Naive thymus-derived CD4-positive, alpha-beta T cell (primary cell): ENCODE results near the gene LSAMP. TPM values are rescaled to one million over a fixed set of nuclear protein-coding genes. Genes with fewer than 3 reads are reported as not detected.

ENCODE experiments used
- ATAC-seq: fragments of 150-1000 bp; cut with Tn5 transposase; 2 replicates; pipeline ENCODE4 v1.10.0; 2021; ENCODE audit warnings: mild to moderate bottlenecking, moderate library complexity
- CTCF ChIA-PET: fragments of 350-600 bp; sonication (Branson Sonifier 250); formaldehyde crosslinking; loops from one replicate; lab custom pipeline; 2021; ENCODE audit warnings: antibody characterized with exemption; lab: Charles Lee
- POLR2A ChIA-PET: fragments of 350-600 bp; sonication (Branson Sonifier 250); formaldehyde crosslinking; loops from one replicate; lab custom pipeline; 2021; ENCODE audit warnings: antibody characterized with exemption, inconsistent platforms; lab: Charles Lee
- DNase-seq, 9 donors: peaks; one replicate each; pipeline versions ENCODE4 v3.0.0 to v3.0.0-alpha.2; 2020 to 2022; ENCODE audit warnings: mixed read lengths in 1 of 9
- H3K27ac ChIP-seq: one replicate; pipeline ENCODE4 v1.7.0; 2013; ENCODE audit warnings: mild to moderate bottlenecking, low read depth, low read length, moderate library complexity
- H3K27me3 ChIP-seq, 2 donors: one replicate each; pipeline ENCODE4 v1.7.0; 2013; ENCODE audit warnings: low read length in 2 of 2, mild to moderate bottlenecking in 2 of 2, moderate library complexity in 2 of 2; ENCODE audit not compliant: control insufficient read depth in 2 of 2, insufficient read depth in 2 of 2
- H3K36me3 ChIP-seq, 3 experiments: 1 replicate in 2 of 3; 2 replicates in 1 of 3; pipeline ENCODE4 v1.7.0; 2013; ENCODE audit warnings: low read length in 3 of 3, mild to moderate bottlenecking in 3 of 3, moderate library complexity in 1 of 3; ENCODE audit not compliant: insufficient read depth in 3 of 3, control insufficient read depth in 2 of 3
- H3K4me1 ChIP-seq, 2 donors: one replicate each; pipeline ENCODE4 v1.7.0; 2013; ENCODE audit warnings: low read length in 2 of 2, mild to moderate bottlenecking in 2 of 2, moderate library complexity in 1 of 2; ENCODE audit not compliant: control insufficient read depth in 2 of 2, insufficient read depth in 2 of 2
- H3K4me3 ChIP-seq: 2 replicates; pipeline ENCODE4 v1.7.0; 2013; ENCODE audit warnings: mild to moderate bottlenecking, low read length
- H3K9me3 ChIP-seq, 3 experiments: 1 replicate in 2 of 3; 2 replicates in 1 of 3; pipeline ENCODE4 v1.7.0; 2013; ENCODE audit warnings: low read length in 3 of 3; ENCODE audit not compliant: control insufficient read depth in 2 of 3
- H3K27ac Mint-ChIP-seq, 9 donors: one replicate each; pipeline ENCODE4 v1.8.0; 2020 to 2022; ENCODE audit warnings: mixed read lengths in 9 of 9, mild to moderate bottlenecking in 8 of 9, moderate library complexity in 5 of 9, inconsistent platforms in 2 of 9
- H3K27me3 Mint-ChIP-seq, 5 donors: one replicate each; pipeline ENCODE4 v1.8.0; 2021 to 2022; ENCODE audit warnings: mixed read lengths in 5 of 5, mild to moderate bottlenecking in 1 of 5
- H3K36me3 Mint-ChIP-seq, 5 donors: one replicate each; pipeline ENCODE4 v1.8.0; 2020 to 2022; ENCODE audit warnings: mixed read lengths in 5 of 5, mild to moderate bottlenecking in 3 of 5, inconsistent platforms in 1 of 5
- H3K4me1 Mint-ChIP-seq, 7 donors: one replicate each; pipeline ENCODE4 v1.8.0; 2020 to 2022; ENCODE audit warnings: mixed read lengths in 7 of 7, mild to moderate bottlenecking in 3 of 7, inconsistent platforms in 1 of 7
- H3K4me3 Mint-ChIP-seq, 10 donors: one replicate each; pipeline ENCODE4 v1.8.0; 2020 to 2022; ENCODE audit warnings: mild to moderate bottlenecking in 10 of 10, mixed read lengths in 10 of 10, moderate library complexity in 6 of 10, inconsistent platforms in 2 of 10
- H3K9me3 Mint-ChIP-seq, 11 donors: one replicate each; pipeline ENCODE4 v1.8.0; 2020 to 2022; ENCODE audit warnings: mixed read lengths in 11 of 11, mild to moderate bottlenecking in 4 of 11, inconsistent platforms in 1 of 11, moderate library complexity in 1 of 11
- intact Hi-C, 2 donors: fragments of 100-400 bp; cut with micrococcal nuclease; formaldehyde crosslinking; loops; one replicate each; pipeline ENCODE4 v1.15.1; 2023
- polyA plus RNA-seq, 2 donors: library from polyadenylated mRNA; unstranded; fragments of 300-500 nt; fragmentation: Illumina TruSeq; gene quantifications; one replicate each; pipeline ENCODE4 v1.2.3, GENCODE V29; 2021
- total RNA-seq, 6 experiments: library from RNA in 5 of 6; stranded (reverse) in 5 of 6; gene quantifications; 1 replicate in 5 of 6; 2 replicates in 1 of 6; pipeline ENCODE4 v1.2.3 and lab custom pipeline; 2021 to 2026

The LSAMP gene
- total and polyA plus RNA-seq, 7 experiments from 2014 or later: not detected

DNA sequence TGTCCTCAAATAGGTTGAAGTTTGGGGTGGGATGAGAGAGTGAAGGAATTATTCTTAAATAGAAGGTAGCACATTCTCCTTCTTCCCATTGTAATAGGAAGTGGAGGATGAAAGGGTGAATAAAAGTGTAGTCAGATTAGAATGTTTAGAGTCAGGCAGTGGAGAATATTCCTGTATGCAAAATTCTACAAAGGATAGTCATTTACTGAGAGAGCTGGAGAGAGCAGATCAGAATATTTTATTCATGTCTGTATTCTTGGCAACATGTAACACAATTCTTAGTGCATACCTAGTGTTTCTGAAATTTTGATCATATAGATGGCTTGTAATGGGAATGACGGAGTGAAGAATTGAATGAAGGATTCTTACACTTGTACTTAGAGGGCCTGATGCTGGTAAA is 139.1 kb downstream of the LSAMP start:
- DNase-seq: no peak
- Mint-ChIP-seq H3K4me1 (no peaks in the 10 kb centered on the region), H3K9me3 (peaks cover 0 to 12% (median 1%) of the 10 kb centered on the region in 11 donors), H3K27me3 (no peaks in the 10 kb centered on the region), H3K4me3 (no peak overlapping the region), H3K36me3 (no peaks in the 10 kb centered on the region), H3K27ac (no peak overlapping the region)
- intact Hi-C loops: no loop called here
- no peak overlapping the region for H3K27ac ChIP-seq
- H3K4me1 ChIP-seq: no peaks in the 10 kb centered on the region
- H3K9me3 ChIP-seq: no peaks in the 10 kb centered on the region
- CTCF ChIA-PET: no interaction called here
- no peaks in the 10 kb centered on the region for H3K27me3 ChIP-seq
- H3K36me3 ChIP-seq: no peaks in the 10 kb centered on the region
- ATAC-seq: no peak
- H3K4me3 ChIP-seq: no peak overlapping the region
- POLR2A ChIA-PET: no interaction called here

DNA sequence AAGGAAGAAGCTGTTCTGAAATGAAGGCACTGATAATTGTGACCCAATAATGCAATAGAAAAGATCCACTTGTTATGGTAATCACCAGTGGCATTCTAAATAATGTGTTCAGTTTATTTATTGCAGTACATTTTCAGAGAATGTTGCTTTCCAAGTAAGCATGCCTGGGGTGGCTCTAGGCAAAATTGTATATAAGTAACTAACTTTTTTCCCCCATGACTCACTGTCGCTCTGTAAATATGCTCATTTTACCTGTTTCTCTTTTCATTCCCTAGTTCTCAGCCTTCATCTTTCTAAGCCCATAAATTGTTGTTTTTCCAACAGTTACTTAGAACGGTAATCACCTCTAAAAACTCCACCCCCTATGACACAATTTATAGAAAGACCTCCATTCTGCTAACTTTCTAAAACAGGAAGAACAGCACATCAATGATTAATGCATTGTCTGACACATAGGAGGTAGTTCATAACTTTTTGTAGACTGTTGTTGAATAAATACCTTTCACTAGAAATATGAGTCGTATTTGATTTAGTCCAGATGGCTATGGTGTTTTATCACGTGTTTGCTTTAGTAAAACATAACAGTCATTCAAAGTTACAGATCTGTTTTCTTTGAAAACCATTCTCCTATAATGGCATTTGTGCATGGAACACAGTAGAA is 143.1 kb downstream of the LSAMP start:
- Histone ChIP-seq H3K9me3 (no peaks in the 10 kb centered on the region), H3K4me1 (no peaks in the 10 kb centered on the region), H3K27me3 (no peaks in the 10 kb centered on the region), H3K36me3 (no peaks in the 10 kb centered on the region), H3K27ac (no peak overlapping the region), H3K4me3 (no peak overlapping the region)
- no peak overlapping the region for H3K27ac Mint-ChIP-seq
- POLR2A ChIA-PET: no interaction called here
- intact Hi-C loops: no loop called here
- CTCF ChIA-PET: no interaction called here
- no peaks in the 10 kb centered on the region for H3K27me3 Mint-ChIP-seq
- H3K4me1 Mint-ChIP-seq: no peaks in the 10 kb centered on the region
- no peak overlapping the region for H3K4me3 Mint-ChIP-seq
- no peak for DNase-seq
- H3K9me3 Mint-ChIP-seq: peaks cover 0 to 14% (median 2%) of the 10 kb centered on the region in 11 donors
- H3K36me3 Mint-ChIP-seq: no peaks in the 10 kb centered on the region
- ATAC-seq: no peak

DNA sequence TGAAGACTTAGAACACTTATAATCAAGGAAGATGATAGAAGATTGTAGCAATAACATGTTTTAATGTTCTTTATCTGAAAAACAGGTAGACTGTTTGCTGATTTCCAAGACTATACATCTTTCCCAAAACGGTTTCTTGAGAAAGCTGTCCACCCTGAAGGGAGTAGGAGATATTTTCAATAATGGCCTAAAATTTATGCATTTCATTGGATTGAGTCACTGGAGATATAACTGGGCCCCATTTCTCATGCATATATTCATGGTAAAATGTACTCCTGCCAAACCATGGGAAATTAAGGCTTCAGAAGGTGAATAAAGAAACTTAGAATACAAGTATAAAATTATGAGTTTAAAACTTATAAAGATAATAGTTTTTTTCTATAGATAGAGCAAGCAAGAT is 143.9 kb downstream of the LSAMP start:
- no peaks in the 10 kb centered on the region for H3K36me3 ChIP-seq
- no peaks in the 10 kb centered on the region for H3K27me3 Mint-ChIP-seq
- peaks cover 0 to 14% (median 2%) of the 10 kb centered on the region in 11 donors for H3K9me3 Mint-ChIP-seq
- no peak overlapping the region for H3K4me3 ChIP-seq
- no peak for ATAC-seq
- no peaks in the 10 kb centered on the region for H3K4me1 Mint-ChIP-seq
- no peaks in the 10 kb centered on the region for H3K27me3 ChIP-seq
- ChIA-PET CTCF (no interaction called here), POLR2A (no interaction called here)
- no peak overlapping the region for H3K27ac ChIP-seq
- no peaks in the 10 kb centered on the region for H3K9me3 ChIP-seq
- no peak overlapping the region for H3K4me3 Mint-ChIP-seq
- no peaks in the 10 kb centered on the region for H3K4me1 ChIP-seq
- intact Hi-C loops: no loop called here
- H3K36me3 Mint-ChIP-seq: no peaks in the 10 kb centered on the region
- no peak overlapping the region for H3K27ac Mint-ChIP-seq
- no peak for DNase-seq

DNA sequence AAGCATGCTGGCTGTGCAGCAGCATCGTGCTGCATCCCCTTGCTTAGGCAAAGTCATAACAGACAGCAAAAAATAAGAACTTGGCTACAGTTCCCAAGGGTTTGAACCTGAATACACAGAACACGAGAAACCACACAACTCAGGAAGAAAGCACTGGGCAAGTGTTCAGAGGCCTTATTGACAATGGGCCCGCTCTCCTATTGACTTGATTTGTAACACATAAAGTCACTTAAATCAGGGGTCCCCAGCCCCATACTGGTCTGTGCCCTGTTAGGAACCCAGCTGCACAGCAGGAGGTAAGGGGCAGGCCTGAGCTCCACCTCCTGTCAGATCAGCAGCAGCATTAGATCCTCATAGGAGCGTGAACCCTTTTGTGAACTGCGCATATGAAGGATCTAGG is 145.1 kb downstream of the LSAMP start:
- no peaks in the 10 kb centered on the region for H3K36me3 ChIP-seq
- H3K27me3 ChIP-seq: no peaks in the 10 kb centered on the region
- Mint-ChIP-seq H3K4me3 (no peak overlapping the region), H3K4me1 (no peaks in the 10 kb centered on the region), H3K9me3 (peaks cover 0 to 14% (median 1%) of the 10 kb centered on the region in 11 donors), H3K27me3 (no peaks in the 10 kb centered on the region), H3K36me3 (no peaks in the 10 kb centered on the region), H3K27ac (no peak overlapping the region)
- H3K27ac ChIP-seq: no peak overlapping the region
- H3K4me3 ChIP-seq: no peak overlapping the region
- intact Hi-C loops: no loop called here
- DNase-seq (no peak), ATAC-seq (no peak)
- no peaks in the 10 kb centered on the region for H3K4me1 ChIP-seq
- H3K9me3 ChIP-seq: no peaks in the 10 kb centered on the region
- CTCF ChIA-PET: no interaction called here
- POLR2A ChIA-PET: no interaction called here

DNA sequence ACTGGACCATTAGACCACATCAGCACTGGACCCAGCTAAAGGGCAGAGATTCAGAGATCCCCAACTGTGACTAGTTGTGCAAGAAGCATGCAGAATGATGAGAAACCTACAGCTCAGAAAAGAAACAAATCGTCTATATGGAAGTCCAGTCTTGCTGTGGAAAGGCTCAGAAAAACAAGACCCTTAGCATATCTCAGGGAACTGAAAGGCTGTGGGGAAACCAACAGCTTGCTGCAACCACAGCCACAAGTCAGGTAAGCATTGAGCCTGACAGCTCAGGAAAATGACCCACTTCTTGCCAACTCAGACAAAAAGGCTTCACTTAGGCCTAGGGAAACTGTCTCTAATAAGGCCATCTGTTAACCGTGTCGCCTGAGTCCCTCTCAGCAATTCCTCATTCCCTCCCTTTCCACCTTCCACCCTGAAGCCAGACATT is 145.6 kb downstream of the LSAMP start:
- ChIA-PET POLR2A (no interaction called here), CTCF (no interaction called here)
- no peaks in the 10 kb centered on the region for H3K9me3 ChIP-seq
- peaks cover 0 to 14% (median 1%) of the 10 kb centered on the region in 11 donors for H3K9me3 Mint-ChIP-seq
- H3K27me3 Mint-ChIP-seq: no peaks in the 10 kb centered on the region
- no peaks in the 10 kb centered on the region for H3K36me3 Mint-ChIP-seq
- DNase-seq (no peak), ATAC-seq (no peak)
- no peaks in the 10 kb centered on the region for H3K4me1 ChIP-seq
- H3K4me3 ChIP-seq: no peak overlapping the region
- H3K27ac ChIP-seq: no peak overlapping the region
- H3K36me3 ChIP-seq: no peaks in the 10 kb centered on the region
- H3K4me1 Mint-ChIP-seq: no peaks in the 10 kb centered on the region
- H3K4me3 Mint-ChIP-seq: no peak overlapping the region
- intact Hi-C loops: no loop called here
- H3K27me3 ChIP-seq: no peaks in the 10 kb centered on the region
- no peak overlapping the region for H3K27ac Mint-ChIP-seq

DNA sequence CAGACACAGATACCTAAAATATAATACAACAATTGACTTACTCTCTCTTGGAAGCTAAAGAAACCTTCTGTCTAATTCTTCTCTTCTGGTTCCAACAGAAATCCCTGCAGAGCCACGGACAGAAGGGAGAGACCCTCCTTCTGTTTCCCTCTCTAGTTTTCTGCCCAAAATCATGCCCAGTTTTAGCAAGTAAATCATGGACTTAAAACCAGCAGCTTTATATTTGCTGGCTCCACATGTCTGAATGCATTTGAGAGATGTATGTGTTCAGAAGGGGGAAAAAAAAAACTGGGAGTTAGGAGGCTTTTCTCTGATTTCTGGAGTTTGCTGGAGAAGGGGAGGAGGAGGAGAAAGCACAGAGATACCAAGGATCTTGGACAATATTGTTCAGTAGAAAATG is 147.1 kb downstream of the LSAMP start:
- Mint-ChIP-seq H3K27me3 (no peaks in the 10 kb centered on the region), H3K36me3 (no peaks in the 10 kb centered on the region), H3K4me3 (no peak overlapping the region), H3K9me3 (peaks cover 0 to 5% (median 0%) of the 10 kb centered on the region in 11 donors), H3K27ac (no peak overlapping the region), H3K4me1 (no peaks in the 10 kb centered on the region)
- no peak overlapping the region for H3K4me3 ChIP-seq
- intact Hi-C loops: no loop called here
- no peaks in the 10 kb centered on the region for H3K9me3 ChIP-seq
- ATAC-seq (no peak), DNase-seq (no peak)
- H3K27me3 ChIP-seq: no peaks in the 10 kb centered on the region
- H3K36me3 ChIP-seq: no peaks in the 10 kb centered on the region
- POLR2A ChIA-PET: no interaction called here
- no peak overlapping the region for H3K27ac ChIP-seq
- no peaks in the 10 kb centered on the region for H3K4me1 ChIP-seq
- CTCF ChIA-PET: no interaction called here

DNA sequence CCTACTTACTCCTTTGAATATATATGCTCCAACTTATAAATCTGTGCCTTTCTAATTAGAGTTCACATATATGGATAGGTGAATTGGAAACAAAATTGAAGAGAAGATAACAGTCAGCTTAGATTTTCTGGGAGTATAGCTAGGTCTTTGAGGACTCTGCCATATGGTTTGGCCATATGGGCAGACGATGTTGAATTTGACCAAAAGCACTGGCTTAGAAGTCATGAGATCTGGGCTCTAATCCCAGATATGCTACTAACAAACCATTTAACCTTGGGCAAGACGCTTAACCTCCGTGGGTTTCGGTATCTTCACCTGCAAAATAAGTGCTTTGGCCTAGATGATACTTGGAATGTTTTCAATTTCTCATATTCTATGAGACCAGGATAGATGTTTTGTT is 154.1 kb downstream of the LSAMP start:
- no peak overlapping the region for H3K4me3 ChIP-seq

More for the DNA sequence above, 154.1 kb downstream of the LSAMP start:
- H3K9me3 Mint-ChIP-seq: peaks cover 0 to 11% (median 0%) of the 10 kb centered on the region in 11 donors
- ATAC-seq (no peak), DNase-seq (no peak)
- H3K27me3 Mint-ChIP-seq: no peaks in the 10 kb centered on the region
- H3K36me3 Mint-ChIP-seq: no peaks in the 10 kb centered on the region
- H3K9me3 ChIP-seq: no peaks in the 10 kb centered on the region
- H3K27ac ChIP-seq: no peak overlapping the region
- POLR2A ChIA-PET: no interaction called here
- no peak overlapping the region for H3K4me3 Mint-ChIP-seq
- intact Hi-C loops: no loop called here
- H3K27me3 ChIP-seq: no peaks in the 10 kb centered on the region
- no peaks in the 10 kb centered on the region for H3K4me1 Mint-ChIP-seq
- no peaks in the 10 kb centered on the region for H3K4me1 ChIP-seq
- CTCF ChIA-PET: no interaction called here
- no peak overlapping the region for H3K27ac Mint-ChIP-seq
- H3K36me3 ChIP-seq: no peaks in the 10 kb centered on the region
